SU-DHL-6 (cell line): Measurements from ENCODE around the gene MYT1.
A peak's percentile ranks its signal among the peaks of the same experiment; 100 is the strongest.

Source experiments
- H2AFZ ChIP-seq: fragments of 200-600 bp; sonication (generic); 2 replicates; pipeline ENCODE4 v1.6.1; 2014; ENCODE audit warnings: low read depth, mild to moderate bottlenecking, moderate library complexity, mixed read lengths, antibody characterized with exemption, low read length; ENCODE audit not compliant: severe bottlenecking
- H3F3A ChIP-seq: fragments of 200-600 bp; shearing (Covaris generic); 2 replicates; pipeline ENCODE4 v1.6.0; 2016; ENCODE audit warnings: antibody characterized with exemption, mild to moderate bottlenecking; ENCODE audit not compliant: insufficient read depth
- H3K27ac ChIP-seq: fragments of 200-600 bp; sonication (generic); 2 replicates; pipeline ENCODE4 v1.5.1; 2016; ENCODE audit warnings: low read depth, mild to moderate bottlenecking, low read length, moderate library complexity, mixed read lengths
- H3K27me3 ChIP-seq: fragments of 200-600 bp; sonication (generic), shearing (Covaris generic); 2 replicates; pipeline ENCODE4 v1.6.0; 2014; ENCODE audit warnings: mild to moderate bottlenecking, low read length
- H3K36me3 ChIP-seq: fragments of 200-600 bp; sonication (generic); 2 replicates; pipeline ENCODE4 v1.6.1; 2014; ENCODE audit warnings: mild to moderate bottlenecking, low read length, mixed read lengths
- H3K4me2 ChIP-seq: fragments of 300-600, 200-600 bp; shearing (Covaris generic), sonication (generic); 2 replicates; pipeline ENCODE4 v1.6.0; 2014; ENCODE audit warnings: low read length, low read depth, mild to moderate bottlenecking; ENCODE audit not compliant: poor library complexity, severe bottlenecking
- H3K4me3 ChIP-seq: fragments of 200-600 bp; sonication (generic); 2 replicates; pipeline ENCODE4 v1.5.1; 2014; ENCODE audit warnings: antibody characterized with exemption, low read length, mild to moderate bottlenecking, mixed read lengths; ENCODE audit not compliant: insufficient read depth, poor library complexity, severe bottlenecking
- H3K79me2 ChIP-seq: fragments of 200-600 bp; sonication (generic); 2 replicates; pipeline ENCODE4 v1.6.1; 2014; ENCODE audit warnings: mild to moderate bottlenecking, low read length, moderate library complexity; ENCODE audit not compliant: insufficient read depth
- H3K9ac ChIP-seq: fragments of 200-600 bp; sonication (generic); 2 replicates; pipeline ENCODE4 v1.7.0; 2014; ENCODE audit warnings: mild to moderate bottlenecking, low read length
- H3K9me2 ChIP-seq: fragments of 200-600 bp; sonication (generic); replicated peaks from 2 replicates; pipeline ENCODE4 v1.6.1; 2014; ENCODE audit warnings: low read length; ENCODE audit not compliant: insufficient read depth
- H3K9me3 ChIP-seq: fragments of 200-600 bp; sonication (generic); 2 replicates; pipeline ENCODE4 v1.6.1; 2014; ENCODE audit warnings: low read length, mixed read lengths; ENCODE audit not compliant: insufficient read depth
- H4K20me1 ChIP-seq: fragments of 200-600 bp; sonication (generic); 2 replicates; pipeline ENCODE4 v1.6.1; 2014; ENCODE audit warnings: low read depth, mild to moderate bottlenecking, antibody characterized with exemption, low read length, moderate library complexity, mixed read lengths
- CTCF ChIP-seq: fragments of 200-600 bp; sonication (generic); IDR thresholded peaks from one replicate; pipeline ENCODE4 v1.5.1; 2017; ENCODE audit warnings: antibody characterized with exemption, mild to moderate bottlenecking, low read length, moderate library complexity; ENCODE audit not compliant: insufficient read depth, poor library complexity, severe bottlenecking
- EZH2phosphoT487 ChIP-seq: fragments of 200-600 bp; sonication (generic), shearing (Covaris generic); conservative IDR thresholded peaks from 2 replicates; pipeline ENCODE4 v1.6.1; 2018; ENCODE audit warnings: mild to moderate bottlenecking, antibody characterized with exemption, low read length, moderate library complexity, mixed read lengths

The MYT1 gene

GRCh38 chr20:64254156-64254555, 89.9 kb downstream of the MYT1 start:
- Histone ChIP-seq H4K20me1 (no peaks in the 10 kb centered on the region), H3K9me3 (no peaks in the 10 kb centered on the region), H2AFZ (no peak overlapping the region), H3K36me3 (no peaks in the 10 kb centered on the region), H3K27me3 (0 out of 2 replicates have a peak, but pooled peaks cover 2% of the 10 kb centered on the region), H3F3A (0 out of 2 replicates have a peak, but pooled peaks cover 5% of the 10 kb centered on the region), H3K9ac (no peak overlapping the region), H3K9me2 (no peaks in the 10 kb centered on the region), H3K4me2 (no peak overlapping the region), H3K27ac (no peak overlapping the region), H3K4me3 (no peak overlapping the region), H3K79me2 (peaks cover 8% of the 10 kb centered on the region)
- TF ChIP-seq EZH2phosphoT487 (no peak), CTCF (no peak)

DNA sequence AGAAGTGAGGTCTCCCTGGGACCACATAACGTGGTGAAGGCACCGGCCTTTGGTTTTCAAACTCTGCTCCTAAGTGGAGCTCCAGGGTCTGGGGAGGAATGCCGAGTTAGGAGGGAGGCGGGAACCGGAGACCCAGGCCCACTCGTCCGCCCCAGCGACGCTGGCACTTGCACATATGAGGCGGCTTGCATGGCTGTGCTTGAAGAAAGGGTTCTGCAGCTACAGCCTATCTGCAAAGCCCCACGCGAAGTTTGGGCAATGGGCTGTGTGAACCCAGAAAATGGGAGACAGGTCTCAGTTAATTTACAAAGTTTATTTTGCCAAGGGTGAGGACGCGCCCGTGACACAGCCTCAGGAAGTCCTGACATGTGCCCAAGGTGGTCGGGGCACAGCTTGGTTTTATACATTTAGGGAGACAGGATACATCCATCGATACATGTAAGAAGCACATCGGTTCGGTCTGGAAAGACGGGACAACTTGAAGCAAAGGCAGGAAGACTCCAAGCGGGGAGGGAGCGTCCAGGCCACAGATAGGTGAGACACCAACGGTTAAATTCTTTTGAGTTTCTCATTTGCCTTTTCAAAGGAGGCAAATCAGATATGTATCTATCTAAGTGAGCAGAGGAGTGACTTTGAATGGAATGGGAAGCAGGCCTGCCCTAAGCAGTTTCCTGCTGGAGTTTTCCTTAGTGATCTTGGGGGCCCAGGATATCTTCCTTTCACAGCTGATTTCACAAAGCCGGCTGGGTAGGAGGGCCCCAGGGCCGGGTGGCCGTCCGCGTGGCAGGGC, 90.5 kb downstream of the MYT1 start:
- H3K9me3 ChIP-seq: no peaks in the 10 kb centered on the region
- no peaks in the 10 kb centered on the region for H3K36me3 ChIP-seq
- no peak overlapping the region for H3K27ac ChIP-seq

GRCh38 chr20:64255361-64256281, 91.4 kb downstream of the MYT1 start, which contains the start of gene PCMTD2:
Gene PCMTD2, plus strand, starts transcription at chr20:64255748. Its CDS starts 4,218 bp downstream, at chr20:64259966.
- Histone ChIP-seq H3K27ac (no peak within 1 kb of the TSS; the same call in 1 of the 2 replicates), H2AFZ (peak within 1 kb of the TSS; percentile 97), H3K79me2 (peaks cover 8% of the 10 kb centered on the region), H3K4me3 (peak within 1 kb of the TSS; percentile 99), H3K36me3 (no peaks in the 10 kb centered on the region), H3K9me3 (no peaks in the 10 kb centered on the region), H3K4me2 (peak within 1 kb of the TSS; percentile 99), H3F3A (0 out of 2 replicates have a peak, but pooled peaks cover 5% of the 10 kb centered on the region), H4K20me1 (no peaks in the 10 kb centered on the region), H3K9me2 (no peaks in the 10 kb centered on the region), H3K27me3 (no peaks in the 10 kb centered on the region), H3K9ac (peak within 1 kb of the TSS; percentile 85)
- TF ChIP-seq EZH2phosphoT487 (no peak), CTCF (no peak)

More for the DNA sequence above, 90.5 kb downstream of the MYT1 start:
- no peaks in the 10 kb centered on the region for H4K20me1 ChIP-seq
- peak overlapping the region; percentile 66 for H3K4me2 ChIP-seq
- peak overlapping the region; percentile 97 for H2AFZ ChIP-seq
- H3K9ac ChIP-seq: peak overlapping the region; percentile 85
- 0 out of 2 replicates have a peak, but pooled peaks cover 2% of the 10 kb centered on the region for H3K27me3 ChIP-seq
- no peaks in the 10 kb centered on the region for H3K9me2 ChIP-seq
- TF ChIP-seq CTCF (no peak), EZH2phosphoT487 (no peak)
- 0 out of 2 replicates have a peak, but pooled peaks cover 5% of the 10 kb centered on the region for H3F3A ChIP-seq
- peaks cover 8% of the 10 kb centered on the region for H3K79me2 ChIP-seq
- H3K4me3 ChIP-seq: peak overlapping the region; percentile 99
